22Rv1 (cell line): Measurements from ENCODE around the gene INTS13.
"Not testable (repeated sequence)": the region's sequence is repeated elsewhere in the genome, so short reads cannot be mapped to it uniquely, and the experiment has no call there.

Experiments used
- H3K27ac ChIP-seq: fragments of 450-650 bp; 2 replicates; pipeline ENCODE4 v1.5.1; 2017
- CTCF ChIP-seq: fragments of 450-650 bp; IDR thresholded peaks from 2 replicates; pipeline ENCODE4 v1.5.1; 2017; ENCODE audit warnings: mild to moderate bottlenecking
- ZFX ChIP-seq: fragments of 450-650 bp; IDR thresholded peaks from 2 replicates; pipeline ENCODE4 v1.6.1; 2017; ENCODE audit warnings: antibody characterized with exemption, borderline replicate concordance

INTS13 gene

DNA sequence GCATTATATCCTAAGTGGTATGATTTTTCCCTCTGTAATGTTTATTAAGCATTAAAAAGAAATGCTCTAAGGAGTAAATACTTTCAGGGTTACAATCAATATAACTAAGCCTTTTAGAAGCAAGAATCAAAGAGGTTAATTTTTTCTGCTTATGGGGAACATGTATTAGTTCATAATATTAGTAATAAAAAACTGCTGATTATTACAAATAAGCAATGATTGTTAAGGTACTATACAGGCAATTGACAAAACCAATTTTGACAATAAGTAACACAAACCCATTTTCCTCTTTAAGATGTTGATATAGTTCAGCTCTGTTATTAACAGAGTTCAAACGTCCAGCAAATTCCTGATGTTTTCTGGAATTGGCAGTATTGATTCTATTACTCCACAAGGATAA is 31.8 kb downstream of the INTS13 start:
- no peak for TF ChIP-seq ZFX
- no peak for TF ChIP-seq CTCF
- H3K27ac ChIP-seq: no peak overlapping the region

- H3K27ac ChIP-seq: not testable (repeated sequence)
Observed at GRCh38 chr12:26903396-26903795, 34.4 kb downstream of the INTS13 start.

DNA sequence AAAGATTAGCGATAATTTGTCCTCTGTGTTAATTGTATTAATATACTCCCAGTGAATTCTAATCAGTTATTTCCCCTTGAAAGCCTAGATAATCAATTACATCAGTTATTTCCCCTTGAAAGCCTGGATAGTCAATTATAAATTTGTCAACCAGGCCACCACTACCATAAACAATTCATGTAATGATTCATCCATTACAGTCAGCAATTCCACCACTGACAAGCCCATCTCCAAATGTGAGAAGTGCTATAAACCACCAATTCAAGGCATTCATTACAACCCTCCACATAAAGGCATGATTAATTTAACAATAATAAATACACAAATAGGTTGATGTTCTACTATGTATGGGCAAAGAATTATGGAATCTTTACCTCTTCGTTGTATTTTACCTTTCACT is 40.9 kb downstream of the INTS13 start:
- TF ChIP-seq ZFX: no peak
- TF ChIP-seq CTCF: no peak
- H3K27ac ChIP-seq: no peak overlapping the region

- TF ChIP-seq ZFX (no peak), CTCF (no peak)
- H3K27ac ChIP-seq: no peak overlapping the region
Observed at GRCh38 chr12:26895672-26896071, 42.1 kb downstream of the INTS13 start.

- H3K27ac ChIP-seq: no peak overlapping the region
- no peak for TF ChIP-seq CTCF
- no peak for TF ChIP-seq ZFX
Observed at GRCh38 chr12:26891704-26892103, 46.1 kb downstream of the INTS13 start.

DNA sequence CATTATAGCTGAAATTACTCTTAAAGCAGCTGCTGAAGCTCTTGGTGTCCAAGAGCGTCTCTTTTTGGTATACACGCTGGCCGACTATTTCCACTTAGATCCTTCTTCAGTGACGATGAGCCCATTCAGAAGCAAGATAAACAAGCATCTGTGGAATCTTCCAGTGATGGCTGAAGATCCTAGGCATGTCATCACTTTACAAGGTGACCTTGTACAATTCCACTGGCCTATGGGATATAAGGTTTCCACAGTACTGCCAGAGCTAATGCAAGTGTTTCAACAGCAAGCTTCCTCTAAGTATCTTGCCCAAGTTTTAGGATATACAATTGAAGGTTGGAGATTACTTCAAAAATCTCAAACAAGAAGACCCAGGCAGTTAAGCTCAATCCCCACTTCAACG is 47.0 kb downstream of the INTS13 start:
- no peak overlapping the region for H3K27ac ChIP-seq
- TF ChIP-seq ZFX: no peak

DNA sequence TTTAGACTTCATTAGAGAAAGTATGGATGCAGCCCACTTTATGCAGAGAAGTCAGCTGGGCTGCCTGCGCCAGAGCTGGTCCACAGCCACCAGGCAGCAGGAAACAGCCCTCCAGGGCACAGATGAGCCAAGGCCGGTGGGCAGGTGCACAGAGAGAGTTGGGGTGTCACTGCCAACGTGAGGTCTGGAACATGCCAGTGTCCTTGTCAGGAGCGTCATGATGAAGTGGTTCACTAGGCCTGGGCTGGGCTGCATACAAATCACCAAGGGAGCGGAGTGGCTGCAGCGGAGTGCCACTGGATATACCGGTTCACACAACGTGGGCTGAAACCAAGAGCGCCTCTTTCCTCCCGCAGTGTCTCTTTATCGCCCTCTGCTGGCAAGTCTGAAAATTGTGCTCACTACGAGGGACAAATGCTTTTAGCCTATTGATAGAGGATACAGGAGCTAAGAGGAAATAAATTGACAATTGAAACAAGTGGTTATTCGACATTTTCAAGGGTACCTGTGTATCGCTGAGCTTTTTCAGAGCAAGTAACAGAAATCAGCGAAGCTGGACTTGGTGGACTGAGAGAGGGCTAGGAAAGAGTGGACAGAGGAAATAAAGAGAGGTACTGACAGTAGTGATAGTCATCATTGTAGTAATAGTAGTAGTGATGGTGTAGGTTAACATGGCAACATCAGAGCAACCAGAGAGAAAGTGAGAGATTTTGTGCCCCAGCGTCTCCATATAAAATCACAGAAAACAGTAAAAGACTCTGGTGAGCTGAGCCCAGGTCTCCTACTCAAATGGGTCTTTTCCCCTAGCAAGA is 52.8 kb downstream of the INTS13 start:
- TF ChIP-seq ZFX (no peak), CTCF (peak; percentile 100)
- no peak overlapping the region for H3K27ac ChIP-seq

DNA sequence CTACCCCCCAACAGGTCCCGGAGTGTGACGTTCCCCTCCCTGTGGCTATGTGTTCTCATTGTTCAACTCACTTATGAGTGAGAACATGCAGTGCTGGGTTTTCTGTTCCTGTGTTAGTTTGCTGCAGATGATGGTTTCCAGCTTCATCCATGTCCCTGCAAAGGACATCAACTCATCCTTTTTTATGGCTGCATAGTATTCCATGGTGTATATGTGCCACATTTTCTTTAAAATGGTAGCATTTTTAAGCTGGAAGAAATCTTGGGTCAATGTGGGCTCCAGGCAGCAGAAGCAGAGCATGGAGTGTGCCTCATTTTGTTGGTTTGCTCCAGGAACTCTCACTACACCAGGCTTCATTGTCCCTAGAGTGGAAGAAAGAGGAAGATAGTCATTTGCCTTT is 57.2 kb downstream of the INTS13 start:
- H3K27ac ChIP-seq: no peak overlapping the region
- TF ChIP-seq ZFX: no peak

- H3K27ac ChIP-seq: no peak overlapping the region
- TF ChIP-seq CTCF (no peak), ZFX (no peak)
Observed at GRCh38 chr12:26878661-26879119, 59.1 kb downstream of the INTS13 start.
